H1 (cell line): ENCODE measurements around the gene THADA. TPM values are rescaled to one million over a fixed set of nuclear protein-coding genes. Genes with fewer than 3 reads are reported as not detected.

Experiments
- ATF3 ChIP-seq: IDR thresholded peaks from 2 replicates; pipeline ENCODE4 v1.6.1; 2011; ENCODE audit warnings: low read depth, mild to moderate bottlenecking, low read length; ENCODE audit not compliant: insufficient read depth
- MAX ChIP-seq: IDR thresholded peaks from 2 replicates; pipeline ENCODE4 v1.6.1; 2012; ENCODE audit warnings: inconsistent platforms
- RAD21 ChIP-seq, 2 experiments: IDR thresholded peaks in 1 of 2; conservative IDR thresholded peaks in 1 of 2; 2 replicates each; pipeline ENCODE4 v1.6.1; 2011; ENCODE audit warnings: low read depth in 2 of 2, low read length in 2 of 2, improper control_type of control experiment in 1 of 2, inconsistent platforms in 1 of 2, mild to moderate bottlenecking in 1 of 2, moderate library complexity in 1 of 2
- RXRA ChIP-seq: IDR thresholded peaks from 2 replicates; pipeline ENCODE4 v1.6.1; 2011; ENCODE audit warnings: low read depth, mild to moderate bottlenecking, low read length, moderate library complexity; ENCODE audit not compliant: insufficient read depth
- TCF12 ChIP-seq: IDR thresholded peaks from 2 replicates; pipeline ENCODE4 v1.6.1; 2011; ENCODE audit warnings: low read depth, mild to moderate bottlenecking, low read length
- polyA plus RNA-seq, 7 experiments: library from polyadenylated mRNA; depleted of rRNA in 3 of 7; stranded (reverse) in 5 of 7; unstranded in 2 of 7; fragments of >200 nt in 5 of 7; fragments of 200-250 nt in 2 of 7; gene quantifications; 1 replicate in 5 of 7; 2 replicates in 1 of 7; 4 replicates in 1 of 7; pipeline versions ENCODE4 v1.2.1 to v1.2.3, GENCODE V29; 2011 to 2013; ENCODE audit warnings: missing spikeins in 2 of 7, mixed read lengths in 2 of 7
- total RNA-seq: library from RNA; stranded (reverse); fragmentation: NEBNext Ultra II Directional; extraction: Animal tissue kit (Norgen Biotek cat#: 25700); gene quantifications from 2 replicates; pipeline ENCODE4 v1.2.1, GENCODE V29; 2021

The THADA gene
- total and polyA plus RNA-seq, 2 of the 8 experiments (the other 6 are each of a cell fraction or from before 2014, with no cell fraction given): 22.4 to 26.8 TPM

GRCh38 chr2:43207553-43208300 lies 388.1 kb downstream of the THADA start (continued):
- TF ChIP-seq RXRA: no peak
- no peak for TF ChIP-seq ATF3
- TF ChIP-seq TCF12: peak; percentile 91
- 0 out of 2 replicates have a peak, but pooled peaks have one; percentile 18 for TF ChIP-seq MAX
- peak; percentile 58 to 70 for TF ChIP-seq RAD21 (IDR thresholded peaks at IDR 0.05 in 1 of 2, conservative IDR thresholded peaks at IDR 0.05 in 1 of 2; ENCODE audit: low read depth in 2 of 2, low read length in 2 of 2)
